Stimulated activated CD8-positive, alpha-beta memory T cell treated with anti-CD3 and anti-CD28 coated beads, Interleukin-15, amount 100 ng/mL, for 1 hour (primary cell): ENCODE data around the gene NXPH1.

Source experiments
- DNase-seq: peaks from one replicate; pipeline ENCODE4 v3.0.0-alpha.2; 2020; ENCODE audit warnings: low read depth

Gene NXPH1

GRCh38 chr7:8597565-8597964, 164.2 kb downstream of the NXPH1 start:
- DNase-seq: no peak

GRCh38 chr7:8601121-8601520, 167.7 kb downstream of the NXPH1 start:
- no peak for DNase-seq

- no peak for DNase-seq
Measured at GRCh38 chr7:8605221-8605620, 171.8 kb downstream of the NXPH1 start.

GRCh38 chr7:8612584-8612983, 179.2 kb downstream of the NXPH1 start:
- no peak for DNase-seq

GRCh38 chr7:8613191-8613590, 179.8 kb downstream of the NXPH1 start:
- no peak for DNase-seq

- DNase-seq: no peak
Measured at GRCh38 chr7:8615019-8615418, 181.6 kb downstream of the NXPH1 start.

GRCh38 chr7:8618441-8619070, 185.1 kb downstream of the NXPH1 start:
- DNase-seq: no peak

- DNase-seq: no peak
Measured at GRCh38 chr7:8620169-8620568, 186.8 kb downstream of the NXPH1 start.

- DNase-seq: no peak
Measured at GRCh38 chr7:8625612-8626011, 192.2 kb downstream of the NXPH1 start.

- no peak for DNase-seq
Measured at GRCh38 chr7:8627325-8627724, 193.9 kb downstream of the NXPH1 start.

- DNase-seq: no peak
Measured at GRCh38 chr7:8628656-8629055, 195.2 kb downstream of the NXPH1 start.

- DNase-seq: no peak
Measured at GRCh38 chr7:8629504-8629903, 196.1 kb downstream of the NXPH1 start.

- DNase-seq: no peak
Measured at GRCh38 chr7:8637322-8637721, 203.9 kb downstream of the NXPH1 start.

GRCh38 chr7:8638076-8638475, 204.7 kb downstream of the NXPH1 start:
- no peak for DNase-seq

GRCh38 chr7:8639668-8640067, 206.3 kb downstream of the NXPH1 start:
- no peak for DNase-seq

- DNase-seq: no peak
Measured at GRCh38 chr7:8640671-8641070, 207.3 kb downstream of the NXPH1 start.

GRCh38 chr7:8668627-8669500, 235.5 kb downstream of the NXPH1 start:
- DNase-seq: no peak

- no peak for DNase-seq
Measured at GRCh38 chr7:8669501-8669851, 236.1 kb downstream of the NXPH1 start.

- DNase-seq: no peak
Measured at GRCh38 chr7:8684426-8684825, 251.0 kb downstream of the NXPH1 start.

- no peak for DNase-seq
Measured at GRCh38 chr7:8699875-8700624, 266.6 kb downstream of the NXPH1 start.

GRCh38 chr7:8702807-8703206, 269.4 kb downstream of the NXPH1 start:
- no peak for DNase-seq

GRCh38 chr7:8710124-8710523, 276.7 kb downstream of the NXPH1 start:
- DNase-seq: no peak

GRCh38 chr7:8714791-8715190, 281.4 kb downstream of the NXPH1 start:
- DNase-seq: no peak
